ENCODE data around the gene CBL.

Gene CBL

DNA sequence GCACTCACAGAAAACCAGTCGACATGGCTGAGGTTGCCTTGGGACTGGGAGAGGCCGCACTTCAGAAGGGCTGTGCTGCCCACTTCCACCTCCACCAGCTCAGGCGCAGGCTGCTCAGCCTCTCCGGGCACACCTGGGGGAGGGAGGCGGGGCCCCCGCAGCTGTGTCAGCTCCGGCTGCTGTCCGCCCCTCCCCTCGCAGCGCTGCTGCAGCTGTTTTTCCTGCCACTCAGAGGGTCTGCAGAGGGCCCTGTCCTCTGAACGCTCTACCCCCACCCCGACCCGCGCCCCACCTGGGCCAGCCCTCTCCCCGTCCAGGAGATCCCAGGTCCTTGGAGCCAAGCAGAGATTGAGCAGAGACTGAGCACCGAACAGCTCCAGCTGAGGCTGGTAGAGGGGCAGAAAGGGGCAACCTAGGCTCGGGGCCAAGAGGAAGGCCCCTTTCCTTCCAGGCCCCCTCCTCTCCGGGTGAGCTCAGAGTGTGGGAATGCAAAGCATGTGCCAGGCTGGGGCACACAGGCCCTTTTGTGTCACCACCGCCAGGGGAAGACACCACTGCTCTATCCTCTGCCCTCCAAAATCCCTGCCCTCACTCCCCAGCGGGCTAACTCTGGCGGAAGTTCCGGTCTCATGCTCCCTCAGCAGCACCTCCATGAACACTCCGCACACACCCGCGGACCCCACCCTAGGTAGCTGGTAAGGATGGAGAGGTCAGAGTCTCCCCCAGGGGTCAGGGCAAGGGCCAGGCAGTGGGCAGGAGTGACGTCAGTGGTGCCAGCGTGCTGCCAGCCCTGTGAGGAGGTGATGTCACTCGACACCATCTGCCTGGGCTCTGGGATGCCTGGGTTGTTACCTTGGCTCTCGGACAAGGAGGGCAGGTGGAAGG is 109.2 kb downstream of the CBL start:
- peak; percentile 60 for DNase-seq

- peak; percentile 56 for DNase-seq
Measured at GRCh38 chr11:119316016-119316728, 110.0 kb downstream of the CBL start.

DNA sequence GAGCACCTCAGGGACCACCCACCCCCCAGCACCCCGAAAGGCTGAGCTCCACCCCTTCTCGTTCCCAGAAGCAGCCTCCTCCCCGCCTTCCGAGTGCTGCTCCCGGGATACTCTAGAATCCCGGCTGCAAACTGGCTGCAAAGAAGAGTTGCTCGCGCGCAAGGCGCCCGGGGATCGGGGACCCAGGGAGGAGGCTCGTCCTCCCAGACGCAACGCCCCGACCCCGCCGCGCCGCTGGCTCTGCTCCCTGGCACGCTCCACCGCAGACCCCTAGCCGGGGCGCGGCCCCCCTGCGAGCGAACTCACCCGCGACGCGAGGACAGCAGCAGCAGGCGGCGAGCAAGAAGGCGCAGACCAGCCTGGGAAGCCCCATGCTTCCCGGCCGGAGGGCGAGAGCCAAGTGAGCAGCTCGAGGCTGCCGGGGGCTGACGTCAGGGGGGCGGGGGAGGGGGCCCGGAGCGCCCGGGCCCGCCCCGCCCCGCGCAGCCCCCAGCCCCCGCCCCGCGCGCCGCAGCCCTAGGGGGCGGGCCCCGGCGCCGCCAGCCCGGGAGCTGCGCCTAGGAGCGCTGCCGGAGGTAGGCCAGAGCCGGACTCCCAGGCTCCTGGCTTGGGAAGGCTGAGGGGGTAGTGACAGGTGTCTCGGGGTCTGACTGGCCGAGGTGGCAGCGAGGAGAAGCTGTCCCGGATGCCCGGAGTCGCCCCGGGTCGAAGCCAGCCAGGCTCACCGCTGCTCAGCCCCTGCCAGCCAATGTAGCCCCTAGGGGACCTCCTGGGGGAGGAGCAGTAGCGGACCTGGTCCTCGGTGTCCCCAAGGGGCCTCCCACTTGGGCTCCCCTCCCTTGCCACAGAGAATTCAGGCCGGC is 110.8 kb downstream of the CBL start, which contains the start of gene MCAM:
TSS of gene MCAM (minus strand) at position 402 of the 863 bp plus-strand sequence. CDS start at position 373, 29 bp downstream.
- DNase-seq: peak; percentile 68

DNA sequence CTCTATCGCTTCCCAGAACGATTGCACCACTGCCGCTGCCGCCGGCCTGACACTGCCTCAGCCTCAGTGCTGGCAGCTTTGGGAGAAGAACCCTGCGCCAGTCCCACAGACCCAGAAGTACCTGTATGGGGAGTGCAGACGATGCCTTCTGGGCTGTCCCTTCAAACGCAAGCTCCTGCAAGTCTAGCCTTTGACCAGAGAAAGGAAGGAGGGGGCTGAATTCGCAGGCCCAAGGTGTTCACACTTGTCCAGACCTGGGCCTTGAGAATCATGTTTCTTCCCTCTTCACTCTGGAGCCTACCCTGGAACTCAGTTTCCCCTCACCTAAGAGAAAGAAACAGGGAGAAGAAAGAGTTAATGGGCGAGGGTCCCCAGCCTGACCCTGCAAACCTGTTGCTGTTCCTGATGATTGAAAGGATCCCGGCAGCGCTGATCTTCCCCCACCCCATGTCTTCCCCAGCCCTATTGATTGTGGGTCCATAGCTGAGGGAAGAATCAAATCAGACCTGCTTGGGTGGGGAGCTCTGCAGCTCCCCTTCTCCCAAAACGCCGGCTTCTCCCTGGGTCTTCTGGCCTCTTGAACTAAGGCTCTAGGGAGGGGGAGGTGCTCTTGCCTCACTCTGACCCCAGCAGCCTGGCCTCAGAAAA is 111.6 kb downstream of the CBL start:
- no peak for DNase-seq

DNA sequence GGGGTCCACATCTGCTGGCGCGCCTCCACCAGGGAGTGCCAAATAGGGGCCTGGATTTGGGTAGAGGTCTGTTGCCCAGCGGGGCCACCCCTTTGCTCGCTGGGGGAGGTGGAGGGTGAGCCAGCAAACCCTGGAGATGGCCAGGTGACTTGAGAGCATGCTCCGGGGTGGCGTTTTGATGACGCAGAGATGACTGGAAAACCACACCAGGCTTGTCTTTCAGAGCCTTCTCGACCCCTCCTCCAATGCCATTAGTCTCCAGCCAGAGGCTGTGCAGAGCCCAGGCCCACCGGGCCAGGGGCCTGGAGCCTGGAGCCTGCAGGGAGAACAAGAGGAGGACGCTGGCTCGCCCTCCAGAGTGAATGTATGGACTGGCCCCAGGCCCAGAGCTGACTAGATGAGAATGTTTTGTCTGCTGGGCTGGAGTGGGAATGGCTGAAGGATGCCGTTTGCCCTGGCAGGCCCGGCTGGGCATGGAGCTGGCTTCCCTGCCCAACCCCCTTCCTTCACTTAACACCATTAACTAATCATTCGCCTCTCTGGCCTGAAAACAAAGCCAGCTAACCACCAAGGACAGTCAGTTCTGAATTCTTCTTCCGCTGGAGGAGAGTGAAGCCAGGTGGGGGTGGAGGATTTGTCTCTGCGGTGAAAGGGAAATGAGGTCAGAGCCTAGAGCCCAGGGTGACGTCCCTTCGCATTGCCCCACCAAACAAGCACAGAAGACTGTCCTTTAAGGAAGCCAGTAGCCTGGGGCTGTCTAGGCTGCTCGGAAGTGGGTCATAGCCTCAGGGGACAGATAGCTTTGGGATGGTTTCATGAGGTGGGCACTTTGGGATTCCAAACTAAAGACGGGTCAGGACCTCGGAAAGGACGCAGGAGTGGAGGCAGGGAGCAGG is 112.3 kb downstream of the CBL start:
- DNase-seq: no peak

GRCh38 chr11:119319136-119319699 is 113.1 kb downstream of the CBL start:
- DNase-seq: no peak

DNA sequence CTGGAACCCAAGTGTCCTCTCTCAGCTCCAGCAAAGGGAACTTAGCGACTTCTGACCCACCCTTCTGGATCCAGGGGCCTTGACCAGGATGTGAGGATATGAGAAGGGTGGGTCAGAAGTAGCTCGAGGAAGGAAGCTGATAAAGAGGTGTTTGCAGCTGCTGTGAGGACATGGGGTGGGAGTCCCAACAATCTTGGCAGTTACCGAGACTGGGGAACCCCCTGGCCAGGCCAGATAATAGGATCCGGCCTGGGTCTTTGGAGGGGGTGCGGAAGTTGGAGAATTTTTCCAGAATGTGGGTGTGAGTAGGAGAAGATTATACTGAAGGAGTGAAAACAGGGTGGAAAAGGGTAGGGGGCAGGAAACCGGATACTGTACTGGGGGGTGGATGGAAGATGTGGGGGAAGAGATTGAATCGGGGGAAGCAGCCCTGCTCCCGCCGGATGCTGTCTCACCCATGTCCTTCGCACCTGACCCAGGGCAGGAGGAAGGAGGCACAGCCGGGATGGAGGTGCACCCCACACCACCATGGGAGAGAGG is 113.6 kb downstream of the CBL start:
- DNase-seq: no peak

GRCh38 chr11:119320240-119320775 is 114.2 kb downstream of the CBL start:
- DNase-seq: no peak

DNA sequence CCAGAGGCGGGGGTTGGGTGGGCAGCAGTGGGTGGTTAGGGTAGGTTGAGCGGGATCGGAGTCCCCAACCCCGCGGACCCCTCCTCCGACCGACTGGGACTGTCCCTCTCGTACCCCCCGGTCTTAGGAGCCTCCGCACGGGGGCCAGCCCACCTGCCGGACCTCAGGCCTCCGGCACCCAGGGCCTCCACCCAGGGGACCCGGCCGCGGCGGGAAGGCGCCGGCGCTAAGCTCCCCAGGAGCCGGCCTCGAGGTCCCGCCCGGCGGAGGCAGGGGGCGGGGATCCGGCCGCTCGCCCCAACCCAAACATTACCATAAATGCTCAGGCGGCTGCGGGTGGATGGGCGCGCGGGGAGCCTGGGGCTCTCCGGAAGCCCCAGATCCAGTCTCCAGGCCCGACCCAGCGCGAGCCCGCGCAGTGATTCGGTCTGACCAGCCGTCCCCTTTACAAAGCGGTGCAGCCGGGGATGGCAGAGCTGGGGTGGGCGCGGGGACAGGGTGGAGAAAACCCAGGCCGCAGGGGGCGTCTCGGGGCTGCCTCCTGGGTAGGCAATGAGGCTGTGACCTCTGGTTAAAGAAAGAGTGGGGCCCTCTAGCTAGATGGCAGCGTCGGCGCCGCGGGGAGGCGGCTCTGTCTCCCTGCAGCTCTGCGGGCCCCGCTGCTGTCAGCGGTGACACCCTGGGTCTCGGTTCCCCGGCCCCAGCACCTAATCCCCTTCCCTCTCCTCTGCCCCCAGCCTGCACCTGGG is 114.8 kb downstream of the CBL start:
- DNase-seq: peak; percentile 82

DNA sequence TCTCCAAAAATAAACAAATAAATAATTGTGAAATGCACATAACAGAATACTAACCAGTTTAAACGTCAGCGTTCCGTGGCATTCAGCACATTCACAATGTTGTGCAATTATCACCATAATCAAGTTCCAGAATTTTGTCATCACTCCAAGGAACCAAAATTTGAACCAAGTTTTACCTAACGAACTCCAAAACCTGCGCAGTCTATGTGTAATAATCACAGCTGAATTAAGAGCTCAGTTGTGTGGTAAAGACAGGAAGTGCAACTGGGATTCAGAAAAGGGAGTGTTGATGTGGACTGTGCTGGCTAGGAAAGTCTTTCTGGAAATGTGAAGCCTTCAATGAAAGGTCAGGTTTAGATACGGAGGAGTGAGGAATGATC is 116.2 kb downstream of the CBL start:
- DNase-seq: peak; percentile 34

GRCh38 chr11:119322921-119323531 is 116.9 kb downstream of the CBL start:
- DNase-seq: no peak

- peak; percentile 71 for DNase-seq
Measured at GRCh38 chr11:119323532-119324033, 117.4 kb downstream of the CBL start.

- no peak for DNase-seq
Measured at GRCh38 chr11:119324189-119324588, 118.0 kb downstream of the CBL start.

- DNase-seq: no peak
Measured at GRCh38 chr11:119329320-119329719, 123.2 kb downstream of the CBL start.

GRCh38 chr11:119330237-119330636 is 124.1 kb downstream of the CBL start:
- DNase-seq: no peak

DNA sequence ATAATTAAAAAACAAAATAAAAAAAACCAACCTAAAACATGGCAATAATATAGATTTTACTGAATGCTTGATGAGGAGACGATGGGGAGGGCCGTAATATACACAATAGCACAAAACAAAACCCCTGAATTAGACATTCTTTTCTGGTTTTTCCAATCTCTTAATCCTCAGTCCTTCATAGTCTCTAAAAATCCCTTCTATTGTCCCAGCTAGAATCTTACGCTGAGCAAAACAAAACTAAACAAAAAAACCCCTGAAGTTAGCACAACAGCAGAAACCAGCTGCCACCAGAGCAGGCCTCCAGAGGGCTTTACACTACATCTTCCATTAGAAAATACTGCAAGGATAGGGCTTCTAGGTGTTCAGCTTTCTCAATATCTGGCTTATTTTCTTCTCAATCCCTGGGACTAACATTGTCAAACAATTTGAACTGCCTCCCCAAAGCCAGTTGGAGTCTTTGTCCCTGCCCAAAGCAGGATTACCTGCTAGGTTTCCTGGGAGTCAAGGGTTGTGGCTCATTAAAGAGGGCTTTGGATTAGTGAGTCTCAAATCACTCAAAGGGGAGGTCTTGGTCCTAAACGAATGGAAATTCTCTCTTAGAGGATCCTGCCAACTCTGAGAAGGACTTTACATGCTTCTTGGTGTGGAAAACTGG is 126.1 kb downstream of the CBL start:
- no peak for DNase-seq

DNA sequence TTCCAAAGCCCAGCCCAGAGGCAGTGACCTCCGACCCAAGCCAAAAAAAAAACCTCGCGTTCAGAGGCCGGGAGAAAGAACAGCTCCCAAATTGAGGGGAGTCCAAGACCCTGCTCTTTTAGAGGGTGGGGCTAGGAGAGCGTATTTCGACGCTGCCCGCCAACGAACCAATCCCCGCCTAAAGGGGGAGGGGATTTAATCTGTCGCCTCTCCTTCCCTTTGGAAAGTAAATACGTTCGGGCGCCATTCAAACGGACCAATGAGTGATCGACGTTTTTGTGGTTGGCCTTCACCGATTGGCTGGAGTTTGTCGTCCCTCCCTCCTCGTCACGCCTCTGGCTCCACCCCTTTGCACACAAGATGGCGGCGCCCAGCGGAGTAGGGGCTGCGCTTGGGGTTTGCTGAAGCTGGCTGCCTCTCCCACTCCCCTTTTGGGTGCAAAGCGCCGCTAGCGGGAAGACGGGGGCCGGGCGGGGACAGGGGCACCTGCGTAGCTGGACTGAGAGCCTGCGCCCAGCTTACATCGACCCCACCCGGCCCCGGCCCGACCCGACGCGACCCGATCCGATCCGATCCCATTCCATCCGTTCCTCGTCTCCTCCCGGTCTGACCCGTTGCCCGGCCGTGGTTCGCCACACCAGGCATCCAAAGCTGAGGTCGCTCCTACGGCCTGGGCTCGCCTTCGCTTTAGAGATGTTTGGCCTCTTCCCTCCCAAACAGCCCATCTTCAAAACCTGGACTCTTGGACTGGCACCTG is 128.2 kb downstream of the CBL start, which contains the start of gene RNF26:
TSS of gene RNF26 (plus strand) at position 354 of the 757 bp plus-strand sequence. CDS start 596 bp downstream, outside the sequence.
- peak; percentile 99 for DNase-seq
